ENCODE measurements around the gene CXCL16. TPM values are rescaled to one million over a fixed set of nuclear protein-coding genes. Genes with fewer than 3 reads are reported as not detected.

Gene CXCL16
- total and polyA plus RNA-seq, 2 of the 13 experiments (the other 11 are each of a cell fraction or from before 2014, with no cell fraction given) = 9.4 to 101 TPM

GRCh38 chr17:4751932-4752331 lies 12.2 kb upstream of the CXCL16 start (continued):
- TF ChIP-seq ZSCAN29 (CRISPR knock-in tag; conservative IDR thresholded peaks at IDR 0.05) (no peak), SSRP1 (CRISPR knock-in tag; IDR thresholded peaks at IDR 0.05) (no peak; the same call in 1 of the 2 replicates), ZNF354B (CRISPR knock-in tag; IDR thresholded peaks at IDR 0.05) (no peak), ZNF691 (CRISPR knock-in tag; IDR thresholded peaks at IDR 0.05; ENCODE audit: borderline replicate concordance, low read depth) (no peak), ETS1 (CRISPR knock-in tag; IDR thresholded peaks at IDR 0.05) (no peak), CENPBD1 (CRISPR knock-in tag; IDR thresholded peaks at IDR 0.05; ENCODE audit: borderline replicate concordance, low read depth) (no peak), FOSL2 (CRISPR knock-in tag; IDR thresholded peaks at IDR 0.05) (no peak), MEIS1 (CRISPR knock-in tag; IDR thresholded peaks at IDR 0.05; ENCODE audit: borderline replicate concordance) (no peak), NCOA2 (CRISPR knock-in tag; IDR thresholded peaks at IDR 0.05) (peak; percentile 82), ATF6 (CRISPR knock-in tag; conservative IDR thresholded peaks at IDR 0.05) (no peak), ZNF362 (CRISPR knock-in tag; IDR thresholded peaks at IDR 0.05; ENCODE audit: borderline replicate concordance) (peak; percentile 82), NR2F1 (CRISPR knock-in tag; IDR thresholded peaks at IDR 0.05) (no peak), HNRNPUL1 (IDR thresholded peaks at IDR 0.05; ENCODE audit: low read depth, low read length) (no peak), PPARG (CRISPR knock-in tag; conservative IDR thresholded peaks at IDR 0.05) (no peak), ZBTB14 (CRISPR knock-in tag; IDR thresholded peaks at IDR 0.05) (no peak), CENPT (CRISPR knock-in tag; IDR thresholded peaks at IDR 0.05; ENCODE audit: low read depth) (no peak), NR2F2 (IDR thresholded peaks at IDR 0.05; ENCODE audit: borderline replicate concordance, low read depth) (no peak), ZEB1 (IDR thresholded peaks at IDR 0.05; ENCODE audit: insufficient replicate concordance, low read depth) (no peak), ZSCAN20 (CRISPR knock-in tag; IDR thresholded peaks at IDR 0.05; ENCODE audit: borderline replicate concordance) (no peak), PRDM10 (CRISPR knock-in tag; IDR thresholded peaks at IDR 0.05; ENCODE audit: low read depth) (no peak)

All from HepG2 (cell line).